Activated CD4-positive, alpha-beta T cell treated with anti-CD3 and anti-CD28 coated beads, Interleukin-2, amount 10 ng/mL, durations not matched to agents 7 days and 5 days (primary cell): Measurements from ENCODE around the gene ABCA2. TPM values are rescaled to one million over a fixed set of nuclear protein-coding genes. Genes with fewer than 3 reads are reported as not detected.
"Not testable (repeated sequence)": the region's sequence is repeated elsewhere in the genome, so short reads cannot be mapped to it uniquely, and the experiment has no call there.

Source experiments
- CTCF ChIA-PET: fragments of 350-600 bp; sonication (Branson Sonifier 250); formaldehyde crosslinking; loops from one replicate; lab custom pipeline; 2021; ENCODE audit warnings: antibody characterized with exemption; lab: Charles Lee
- POLR2A ChIA-PET: fragments of 350-600 bp; sonication (Branson Sonifier 250); formaldehyde crosslinking; loops from one replicate; lab custom pipeline; 2021; ENCODE audit warnings: antibody characterized with exemption; lab: Charles Lee
- DNase-seq: peaks from one replicate; pipeline ENCODE4 v3.0.0-alpha.2; 2020
- H3K27ac Mint-ChIP-seq: one replicate; pipeline ENCODE4 v1.8.0; 2021; ENCODE audit warnings: mild to moderate bottlenecking, moderate library complexity, mixed read lengths
- H3K27me3 Mint-ChIP-seq: one replicate; pipeline ENCODE4 v1.8.0; 2021; ENCODE audit warnings: mixed read lengths
- H3K36me3 Mint-ChIP-seq: one replicate; pipeline ENCODE4 v1.8.0; 2021; ENCODE audit warnings: low read depth, mixed read lengths
- H3K4me1 Mint-ChIP-seq: one replicate; pipeline ENCODE4 v1.8.0; 2021; ENCODE audit warnings: mixed read lengths
- H3K4me3 Mint-ChIP-seq: one replicate; pipeline ENCODE4 v1.8.0; 2021; ENCODE audit warnings: mild to moderate bottlenecking, moderate library complexity, mixed read lengths
- H3K9me3 Mint-ChIP-seq: one replicate; pipeline ENCODE4 v1.8.0; 2021; ENCODE audit warnings: mixed read lengths
- total RNA-seq, 2 experiments: library from RNA; stranded (reverse); gene quantifications; one replicate each; pipeline ENCODE4 v1.2.3, GENCODE V29; 2021

Gene ABCA2
- total RNA-seq, 2 experiments from 2014 or later: 67.7 to 70.3 TPM

DNA sequence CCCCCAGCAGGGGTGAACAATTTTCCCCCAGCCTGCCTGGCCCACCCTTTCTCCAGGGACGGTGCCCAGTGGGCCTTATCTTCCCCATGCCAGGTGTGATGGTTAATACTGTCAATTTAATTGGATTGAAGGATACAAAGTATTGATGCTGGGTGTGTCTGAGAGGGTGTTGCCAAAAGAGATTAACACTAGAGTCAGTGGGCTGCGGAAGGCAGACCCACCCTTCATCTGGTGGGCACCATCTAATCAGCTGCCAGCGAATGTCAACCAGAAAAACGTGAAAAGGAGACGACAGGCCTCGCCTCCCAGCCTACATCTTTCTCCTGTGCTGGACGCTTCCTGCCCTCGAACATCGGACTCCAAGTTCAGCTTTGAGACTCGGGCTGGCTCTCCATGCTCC is 9.4 kb upstream of the ABCA2 start:
- ChIA-PET POLR2A (no interaction called here), CTCF (interaction anchor here (0.8 to 14.0 kb wide), 6 partner anchors 8 to 199 kb away, joined by 3 to 157 read pairs (median 5); partner anchors contain the start of genes NPDC1 and SAPCD2)
- Mint-ChIP-seq H3K4me1 (peaks cover 25% of the 10 kb centered on the region), H3K4me3 (no peak overlapping the region), H3K9me3 (no peaks in the 10 kb centered on the region), H3K36me3 (no peaks in the 10 kb centered on the region), H3K27me3 (no peaks in the 10 kb centered on the region), H3K27ac (no peak overlapping the region)
- DNase-seq: no peak

DNA sequence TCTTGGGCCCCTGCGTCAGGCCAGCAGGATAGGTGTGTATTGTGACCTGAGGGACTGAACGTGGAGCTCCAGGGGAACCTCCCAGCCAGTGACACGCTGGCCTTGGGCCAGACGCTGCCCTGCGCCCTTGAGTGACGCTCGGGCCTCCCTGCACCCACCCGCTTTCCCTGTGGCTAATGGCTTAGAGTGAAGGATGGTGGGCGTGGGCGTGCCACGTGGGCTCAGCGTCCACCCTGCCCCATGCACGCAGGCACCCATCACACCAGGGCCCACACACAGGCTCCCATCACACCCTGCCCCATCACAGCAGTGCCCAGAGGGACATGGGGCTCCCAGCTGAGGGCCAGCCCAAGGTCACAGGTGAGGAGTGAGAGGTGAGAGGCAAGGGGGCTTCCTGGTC is 9.0 kb upstream of the ABCA2 start:
- CTCF ChIA-PET: interaction anchor here (0.8 to 14.0 kb wide), 8 partner anchors 8 to 309 kb away, joined by 3 to 157 read pairs (median 5); partner anchors contain the start of genes NPDC1 and SAPCD2
- Mint-ChIP-seq H3K9me3 (no peaks in the 10 kb centered on the region), H3K4me1 (peaks cover 29% of the 10 kb centered on the region), H3K36me3 (no peaks in the 10 kb centered on the region), H3K4me3 (no peak overlapping the region), H3K27me3 (no peaks in the 10 kb centered on the region), H3K27ac (no peak overlapping the region)
- POLR2A ChIA-PET: no interaction called here
- no peak for DNase-seq

DNA sequence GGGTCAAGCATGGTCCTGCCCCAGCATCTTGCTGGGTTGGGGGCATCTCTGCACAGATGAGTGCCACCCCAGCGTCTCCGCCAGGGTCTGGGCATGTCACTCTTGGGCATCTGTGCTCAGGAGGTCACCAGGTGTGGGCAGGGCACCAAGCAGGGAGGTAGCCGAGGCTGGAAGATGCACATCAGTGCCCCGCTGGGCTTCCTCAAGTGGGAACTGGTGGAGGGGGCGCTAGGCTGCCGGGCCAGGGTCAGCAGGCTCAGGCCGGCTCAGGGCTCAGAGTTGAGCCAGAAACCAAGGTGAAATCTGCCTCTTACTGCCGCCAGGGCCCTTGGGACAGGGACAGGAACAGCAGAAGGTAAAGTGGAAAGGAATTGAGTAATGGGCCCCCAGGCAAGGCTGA is 7.9 kb upstream of the ABCA2 start:
- Mint-ChIP-seq H3K27me3 (no peaks in the 10 kb centered on the region), H3K4me1 (peaks cover 33% of the 10 kb centered on the region), H3K4me3 (no peak overlapping the region), H3K36me3 (no peaks in the 10 kb centered on the region), H3K9me3 (no peaks in the 10 kb centered on the region), H3K27ac (no peak overlapping the region)
- no peak for DNase-seq
- POLR2A ChIA-PET: no interaction called here
- CTCF ChIA-PET: interaction anchor here (0.6 to 14.0 kb wide), 44 partner anchors 8 to 308 kb away, joined by 3 to 157 read pairs (median 6); partner anchors contain the start of genes AJM1, C8G, FBXW5 and LCN12

DNA sequence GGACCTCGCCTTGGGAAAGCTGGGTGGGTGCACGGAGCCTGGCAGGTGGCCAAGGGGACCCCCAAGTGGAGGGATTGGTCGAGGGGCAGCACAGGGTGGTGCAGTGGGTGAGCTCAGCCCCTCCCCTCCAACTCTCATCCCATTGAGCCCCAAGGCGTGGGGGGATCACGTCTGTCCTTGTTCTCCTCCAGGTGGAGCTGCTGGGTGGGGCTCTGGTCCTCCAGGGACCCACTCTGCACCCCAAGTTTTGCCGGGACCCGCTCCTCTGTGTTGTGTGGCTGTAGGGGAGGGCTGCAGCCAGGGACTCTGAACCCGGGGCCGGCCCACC is 7.4 kb upstream of the ABCA2 start:
- POLR2A ChIA-PET: interaction anchor here (0.5 kb wide), 1 partner anchor 223 kb away, joined by 3 read pairs; no protein-coding TSS in a partner anchor
- Mint-ChIP-seq H3K4me1 (peaks cover 38% of the 10 kb centered on the region), H3K36me3 (peaks cover 2% of the 10 kb centered on the region), H3K27me3 (no peaks in the 10 kb centered on the region), H3K27ac (peak overlapping the region; percentile 92), H3K4me3 (peak overlapping the region; percentile 61), H3K9me3 (no peaks in the 10 kb centered on the region)
- no peak for DNase-seq
- CTCF ChIA-PET: interaction anchor here (0.6 to 14.0 kb wide), 55 partner anchors 9 to 307 kb away, joined by 3 to 157 read pairs (median 5); partner anchors contain the start of genes AJM1, C8G, CLIC3 and FBXW5

DNA sequence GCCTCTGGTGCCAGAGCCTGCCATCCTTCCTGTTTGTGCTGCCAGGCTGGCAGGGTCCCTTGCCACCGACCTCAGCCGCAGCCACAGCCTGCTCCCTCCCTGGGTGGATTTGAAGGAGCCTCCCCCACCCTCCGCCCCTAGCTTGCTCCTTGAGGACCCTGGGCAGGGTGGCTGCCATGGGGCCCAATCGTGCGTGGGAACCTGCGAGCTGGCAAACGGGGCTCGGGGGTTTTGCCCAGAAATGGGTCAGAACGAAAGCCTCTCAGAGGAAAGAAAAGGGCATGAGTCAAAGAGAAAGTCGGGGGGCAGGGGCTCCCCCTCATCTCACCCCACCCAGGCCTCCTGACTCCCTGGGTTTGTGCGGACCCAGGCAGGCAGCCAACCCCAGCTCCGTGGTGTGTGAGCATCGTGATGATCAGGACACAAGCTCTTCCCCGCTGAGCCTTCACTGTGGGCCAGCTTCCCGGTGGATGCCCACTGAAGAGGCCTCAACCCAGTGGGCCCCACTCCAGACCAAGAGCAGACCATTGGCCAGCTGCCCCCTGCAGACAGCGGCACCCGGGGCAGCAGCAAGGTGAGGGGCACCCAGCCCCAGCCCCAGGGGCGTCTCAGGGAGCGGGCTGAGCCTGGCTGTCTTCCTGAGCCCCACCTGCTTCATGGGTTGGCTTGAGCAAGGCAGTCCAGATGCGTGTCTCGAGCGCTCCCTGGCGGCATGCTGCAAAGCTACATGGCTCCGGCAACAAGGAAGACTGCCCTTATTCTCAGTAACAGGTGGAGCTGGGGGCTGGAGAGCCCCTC is 6.9 kb upstream of the ABCA2 start:
- peaks cover 2% of the 10 kb centered on the region for H3K36me3 Mint-ChIP-seq
- H3K4me3 Mint-ChIP-seq: peak overlapping the region; percentile 61
- H3K4me1 Mint-ChIP-seq: peaks cover 43% of the 10 kb centered on the region
- no peaks in the 10 kb centered on the region for H3K9me3 Mint-ChIP-seq
- no peaks in the 10 kb centered on the region for H3K27me3 Mint-ChIP-seq
- peak; percentile 91 for DNase-seq
- ChIA-PET POLR2A (interaction anchor here (0.5 kb wide), 1 partner anchor 223 kb away, joined by 3 read pairs; no protein-coding TSS in a partner anchor), CTCF (interaction anchor here (0.6 to 14.0 kb wide), 62 partner anchors 9 to 370 kb away, joined by 3 to 157 read pairs (median 4); partner anchors contain the start of genes AJM1, C8G, CLIC3 and FBXW5)
- H3K27ac Mint-ChIP-seq: peak overlapping the region; percentile 92

DNA sequence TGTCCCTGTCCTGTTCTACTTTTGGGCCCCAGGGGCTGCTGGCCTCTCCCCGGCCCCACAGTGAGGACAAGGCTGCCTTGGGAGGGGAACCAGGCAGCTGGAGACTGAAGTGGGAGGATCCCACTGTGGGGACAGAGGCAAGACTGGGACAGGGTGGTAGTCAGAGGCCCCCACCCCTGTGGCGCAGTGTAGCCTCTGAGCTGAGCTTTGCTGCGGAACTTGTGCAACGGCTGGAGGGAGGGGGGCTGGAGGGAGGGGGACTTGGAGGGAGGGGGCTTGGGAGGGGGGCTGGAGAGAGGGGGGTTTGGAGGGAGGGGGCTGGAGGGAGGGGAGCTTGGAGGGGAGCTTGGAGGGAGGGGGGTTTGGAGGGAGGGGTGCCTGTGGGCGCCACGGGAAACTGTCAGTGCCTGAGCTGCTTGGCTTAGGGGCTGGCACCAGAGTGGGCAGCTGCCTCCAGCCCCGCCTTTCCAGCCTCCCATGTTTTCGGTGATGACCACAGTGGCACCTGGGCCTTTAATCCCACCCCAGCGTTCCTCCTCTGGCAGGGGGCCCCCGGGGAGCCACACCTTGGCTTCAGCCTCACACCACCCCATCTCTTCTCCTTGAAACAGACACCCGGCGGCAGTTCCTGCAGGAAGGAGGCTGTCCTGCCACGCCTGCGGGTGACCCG is 6.1 kb upstream of the ABCA2 start:
- ChIA-PET POLR2A (no interaction called here), CTCF (interaction anchor here (0.7 to 14.0 kb wide), 45 partner anchors 10 to 370 kb away, joined by 3 to 157 read pairs (median 5); partner anchors contain the start of genes AJM1, C8G, CLIC3 and FBXW5)
- peak overlapping the region; percentile 61 for H3K4me3 Mint-ChIP-seq
- peaks cover 50% of the 10 kb centered on the region for H3K4me1 Mint-ChIP-seq
- no peaks in the 10 kb centered on the region for H3K27me3 Mint-ChIP-seq
- H3K36me3 Mint-ChIP-seq: peaks cover 2% of the 10 kb centered on the region
- H3K27ac Mint-ChIP-seq: peak overlapping the region; percentile 92
- no peak for DNase-seq
- no peaks in the 10 kb centered on the region for H3K9me3 Mint-ChIP-seq

DNA sequence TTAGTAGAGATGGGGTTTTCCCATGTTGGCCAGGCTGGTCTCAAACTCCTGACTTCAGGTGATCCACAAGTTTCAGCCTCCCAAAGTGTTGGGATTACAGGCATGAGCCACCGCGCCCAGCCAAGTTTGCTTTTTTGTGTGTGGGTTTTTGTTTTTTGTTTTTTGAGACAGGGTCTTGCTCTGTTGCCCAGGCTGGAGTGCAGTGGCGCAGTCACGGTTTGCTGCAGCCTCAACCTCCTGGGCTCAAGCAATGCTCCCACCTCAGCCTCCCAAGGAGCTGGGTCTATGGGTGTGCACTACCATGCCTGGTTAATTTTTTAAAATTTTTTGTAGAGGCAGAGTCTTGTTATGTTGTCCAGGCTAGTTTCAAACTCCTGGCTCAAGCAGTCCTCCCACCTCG is 5.4 kb upstream of the ABCA2 start:
- Mint-ChIP-seq H3K27ac (peak overlapping the region; percentile 72), H3K4me3 (peak overlapping the region; percentile 7), H3K4me1 (peaks cover 55% of the 10 kb centered on the region)
- H3K9me3 Mint-ChIP-seq, POLR2A ChIA-PET, DNase-seq, H3K36me3 Mint-ChIP-seq, H3K27me3 Mint-ChIP-seq: not testable (repeated sequence)
- CTCF ChIA-PET: interaction anchor here (0.9 to 14.0 kb wide), 5 partner anchors 13 to 203 kb away, joined by 3 to 157 read pairs (median 19); partner anchors contain the start of genes AJM1, NPDC1 and SAPCD2

DNA sequence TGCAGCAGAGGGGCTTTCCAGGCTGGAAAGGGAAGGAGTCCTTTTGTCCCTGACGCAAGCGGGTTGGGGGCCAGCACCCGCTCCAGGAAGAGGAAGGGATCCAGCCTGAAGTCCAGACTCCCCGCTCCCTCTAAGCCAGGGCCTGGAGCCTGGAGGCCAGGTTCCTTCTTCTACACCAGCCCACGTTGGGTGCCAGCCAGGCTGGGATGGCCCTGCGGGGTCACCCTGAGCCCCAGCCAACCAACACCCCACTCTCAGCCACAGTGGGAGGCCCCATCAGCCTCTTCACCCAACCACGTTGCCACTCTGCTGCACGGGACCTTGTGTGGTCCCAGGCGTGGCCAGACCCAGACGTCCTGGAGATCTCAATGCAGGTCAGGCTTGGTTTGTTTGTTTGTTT is 4.8 kb upstream of the ABCA2 start:
- Mint-ChIP-seq H3K36me3 (peaks cover 2% of the 10 kb centered on the region), H3K4me1 (peaks cover 55% of the 10 kb centered on the region), H3K27ac (peak overlapping the region; percentile 61), H3K9me3 (no peaks in the 10 kb centered on the region), H3K4me3 (peak overlapping the region; percentile 22), H3K27me3 (no peaks in the 10 kb centered on the region)
- DNase-seq: peak; percentile 20
- CTCF ChIA-PET: interaction anchor here (0.7 to 14.0 kb wide), 8 partner anchors 14 to 307 kb away, joined by 3 to 157 read pairs (median 4); partner anchors contain the start of genes NPDC1 and SAPCD2
- POLR2A ChIA-PET: no interaction called here

DNA sequence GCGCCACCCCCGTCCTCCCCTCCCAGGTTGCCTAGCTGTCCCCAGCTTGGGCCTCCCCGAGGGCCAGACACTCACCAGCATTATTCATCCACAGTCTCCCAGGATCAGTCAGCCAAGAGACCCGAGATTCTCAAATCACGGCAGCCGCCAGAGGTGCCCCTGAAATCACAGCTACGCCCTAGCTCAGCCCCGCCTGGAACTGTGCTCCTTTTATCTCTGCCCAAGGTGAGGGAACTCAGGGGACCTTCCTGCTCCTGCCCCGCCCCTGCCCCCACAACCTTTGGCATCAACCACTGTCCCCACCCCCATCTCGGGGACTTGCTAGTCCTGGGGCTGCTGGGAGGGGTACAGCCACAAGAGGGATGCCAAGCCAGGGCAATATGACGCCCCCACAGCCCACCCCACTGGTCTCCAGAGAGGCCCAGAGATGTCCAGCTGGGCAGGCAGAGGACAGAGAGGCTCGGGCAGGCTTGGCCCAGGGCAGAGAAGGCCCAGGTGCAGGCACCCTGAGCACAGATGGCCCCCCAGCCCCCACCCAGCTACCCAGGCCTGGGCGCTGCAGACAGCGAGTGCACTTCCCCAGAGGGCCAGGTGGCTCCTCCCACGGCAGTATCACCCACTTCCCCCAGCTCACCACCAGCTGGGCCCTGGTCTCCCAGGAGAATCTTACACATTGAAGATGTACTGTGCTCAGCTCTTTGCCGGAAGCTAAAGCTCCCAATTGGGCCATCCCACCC is 4.0 kb upstream of the ABCA2 start, which contains the start of gene FUT7:
Gene FUT7, minus strand, starts transcription at position 185 of the 737 bp plus-strand sequence. Its CDS starts 97 bp downstream, at position 88.
- peak within 1 kb of the TSS; percentile 87 for H3K27ac Mint-ChIP-seq
- CTCF ChIA-PET: interaction anchor here (0.7 to 14.0 kb wide), 11 partner anchors 14 to 307 kb away, joined by 3 to 157 read pairs (median 4); partner anchors contain the start of genes NPDC1 and SAPCD2
- POLR2A ChIA-PET: interaction anchor here (0.6 kb wide), 1 partner anchor 138 kb away, joined by 3 read pairs; no protein-coding TSS in a partner anchor
- DNase-seq: peak; percentile 28
- H3K36me3 Mint-ChIP-seq: peaks cover 2% of the 10 kb centered on the region
- no peaks in the 10 kb centered on the region for H3K27me3 Mint-ChIP-seq
- peak within 1 kb of the TSS; percentile 75 for H3K4me3 Mint-ChIP-seq
- peaks cover 58% of the 10 kb centered on the region for H3K4me1 Mint-ChIP-seq
- H3K9me3 Mint-ChIP-seq: no peaks in the 10 kb centered on the region

DNA sequence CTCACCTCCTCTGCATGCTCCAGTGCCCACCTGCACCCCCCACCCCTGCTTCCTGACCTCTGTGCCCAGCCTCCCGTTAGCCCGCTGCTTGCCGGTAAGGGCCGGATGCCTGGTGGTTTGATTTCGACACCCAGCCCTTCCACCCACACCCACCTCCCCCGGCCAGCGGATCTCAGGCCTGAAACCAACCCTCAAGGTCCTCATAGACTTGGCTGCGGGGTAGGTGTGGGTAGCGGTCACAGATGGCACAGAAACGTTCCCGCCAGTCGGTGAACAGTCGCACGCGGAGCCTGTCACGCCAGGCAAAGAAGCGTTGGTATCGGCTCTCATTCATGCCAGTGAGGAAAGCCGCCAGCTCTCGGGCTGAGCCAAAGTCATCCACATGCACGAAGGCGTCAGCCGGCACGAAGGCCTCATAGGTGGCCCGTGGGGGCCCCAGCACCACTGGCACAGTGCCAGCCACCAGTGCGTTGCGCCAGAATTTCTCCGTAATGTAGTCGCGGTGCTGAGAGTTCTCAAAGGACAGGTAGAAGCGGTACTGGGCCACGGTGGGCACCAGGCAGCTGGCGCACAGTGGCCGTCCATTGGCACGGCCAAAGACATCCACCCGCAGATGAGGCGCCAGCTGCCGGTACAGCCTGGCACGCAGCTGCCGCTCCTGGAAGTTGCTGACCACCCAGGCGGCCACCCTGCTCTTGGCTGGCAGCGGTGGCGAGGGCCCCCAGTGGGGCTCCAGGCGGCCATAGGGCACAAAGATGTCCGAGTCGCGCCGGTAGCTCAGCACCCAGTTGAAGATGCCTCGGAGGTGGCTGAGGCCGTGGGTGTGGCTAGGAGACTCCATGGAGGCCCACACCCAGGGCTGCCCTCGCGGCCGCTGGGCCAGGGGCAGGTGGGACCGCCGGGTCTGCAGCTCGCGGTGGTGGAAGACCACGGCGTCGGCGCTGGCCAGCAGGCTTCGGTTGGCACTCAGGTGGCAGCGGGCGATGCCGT is 2.8 kb upstream of the ABCA2 start:
- Mint-ChIP-seq H3K27ac (peak overlapping the region; percentile 87), H3K9me3 (no peaks in the 10 kb centered on the region), H3K4me3 (peak overlapping the region; percentile 75), H3K4me1 (peaks cover 63% of the 10 kb centered on the region), H3K27me3 (no peaks in the 10 kb centered on the region), H3K36me3 (peaks cover 2% of the 10 kb centered on the region)
- ChIA-PET POLR2A (no interaction called here), CTCF (interaction anchor here (1.1 to 14.0 kb wide), 13 partner anchors 13 to 243 kb away, joined by 3 to 157 read pairs (median 7); partner anchors contain the start of genes AJM1, NPDC1, PAXX and SAPCD2)
- peak; percentile 39 for DNase-seq

DNA sequence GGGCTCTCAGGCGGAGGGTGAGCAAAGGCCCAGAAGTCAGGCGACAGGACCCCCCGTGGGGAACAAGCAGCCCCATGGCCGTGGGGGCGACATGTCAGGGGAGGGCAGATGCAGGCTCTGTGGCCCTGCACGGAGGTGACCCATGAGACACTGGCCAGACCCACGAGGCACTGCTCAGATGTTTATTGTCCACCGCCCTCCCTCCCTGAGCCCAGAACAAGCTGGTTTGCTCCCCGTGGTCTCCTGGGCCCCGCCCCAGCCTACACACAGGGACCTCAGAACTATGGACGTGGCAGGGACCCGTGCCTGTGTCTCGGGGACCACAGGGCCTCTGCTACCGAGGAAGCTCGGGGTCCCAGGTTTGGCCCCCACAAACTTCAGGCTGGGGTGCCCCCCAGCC is 2.0 kb upstream of the ABCA2 start:
- no peaks in the 10 kb centered on the region for H3K27me3 Mint-ChIP-seq
- ChIA-PET CTCF (interaction anchor here (0.6 to 14.0 kb wide), 43 partner anchors 8 to 301 kb away, joined by 3 to 157 read pairs (median 6); partner anchors contain the start of genes AJM1, CLIC3, MAN1B1 and NPDC1), POLR2A (no interaction called here)
- H3K4me1 Mint-ChIP-seq: peaks cover 57% of the 10 kb centered on the region
- H3K9me3 Mint-ChIP-seq: no peaks in the 10 kb centered on the region
- no peak for DNase-seq
- peak overlapping the region; percentile 87 for H3K27ac Mint-ChIP-seq
- H3K4me3 Mint-ChIP-seq: peak overlapping the region; percentile 75
- peaks cover 2% of the 10 kb centered on the region for H3K36me3 Mint-ChIP-seq
